Keratinocyte (primary cell): ENCODE data around the gene BTBD3. TPM values are rescaled to one million over a fixed set of nuclear protein-coding genes. Genes with fewer than 3 reads are reported as not detected.
A peak's percentile ranks its signal among the peaks of the same experiment; 100 is the strongest.

Source experiments
- DNase-seq: peaks from one replicate; pipeline ENCODE4 v3.0.0-alpha.2; 2011; ENCODE audit warnings: low read depth, missing footprints, low spot score
- FAIRE-seq: peaks from 2 replicates; lab custom pipeline; 2011; peaks lifted over from hg19 to GRCh38; lab: Jason Lieb, UNC
- H2AFZ ChIP-seq: 2 replicates; pipeline ENCODE4 v1.6.0; 2012; ENCODE audit warnings: low read length, control low read depth, inconsistent platforms; ENCODE audit not compliant: control insufficient read depth
- H3K27ac ChIP-seq: 2 replicates; pipeline ENCODE4 v1.5.1; 2011; ENCODE audit warnings: low read length; ENCODE audit not compliant: control insufficient read depth, insufficient read depth
- H3K27me3 ChIP-seq: 3 replicates; pipeline ENCODE4 v1.6.0; 2011; ENCODE audit warnings: low read length; ENCODE audit not compliant: control insufficient read depth, insufficient read depth; ENCODE audit errors: extremely low read depth
- H3K36me3 ChIP-seq, 2 experiments: 2 replicates in 1 of 2; 3 replicates in 1 of 2; pipeline ENCODE4 v1.5.1; 2011; ENCODE audit warnings: low read length in 2 of 2, mild to moderate bottlenecking in 1 of 2; ENCODE audit not compliant: control insufficient read depth in 2 of 2, insufficient read depth in 2 of 2; ENCODE audit errors: extremely low read depth in 1 of 2
- H3K4me1 ChIP-seq: 3 replicates; pipeline ENCODE4 v1.5.1; 2011; ENCODE audit warnings: low read length; ENCODE audit not compliant: control insufficient read depth, insufficient read depth; ENCODE audit errors: extremely low read depth
- H3K4me2 ChIP-seq: 3 replicates; pipeline ENCODE4 v1.6.0; 2011; ENCODE audit warnings: low read depth, low read length; ENCODE audit not compliant: control insufficient read depth, insufficient read depth; ENCODE audit errors: extremely low read depth
- H3K4me3 ChIP-seq, 3 experiments: fragments of 200-600 bp in 1 of 3; sonication (generic) in 1 of 3; 2 replicates in 2 of 3; 3 replicates in 1 of 3; pipeline ENCODE4 v1.5.1; 2011 to 2016; ENCODE audit warnings: low read length in 3 of 3, mild to moderate bottlenecking in 3 of 3, control low read depth in 2 of 3, inconsistent platforms in 1 of 3, low read depth in 1 of 3, mixed read lengths in 1 of 3, mixed run types in 1 of 3, moderate library complexity in 1 of 3; ENCODE audit not compliant: control insufficient read depth in 2 of 3, insufficient read depth in 2 of 3; ENCODE audit errors: extremely low read depth in 1 of 3
- H3K79me2 ChIP-seq: 2 replicates; pipeline ENCODE4 v1.6.0; 2012; ENCODE audit warnings: low read length; ENCODE audit not compliant: control insufficient read depth, insufficient read depth
- H3K9ac ChIP-seq: 3 replicates; pipeline ENCODE4 v1.6.0; 2011; ENCODE audit warnings: low read length; ENCODE audit not compliant: control insufficient read depth, insufficient read depth; ENCODE audit errors: extremely low read depth
- H3K9me1 ChIP-seq: 3 replicates; pipeline ENCODE4 v1.6.0; 2011; ENCODE audit warnings: low read length; ENCODE audit not compliant: control insufficient read depth, insufficient read depth; ENCODE audit errors: extremely low read depth
- H3K9me3 ChIP-seq: 2 replicates; pipeline ENCODE4 v1.5.1; 2012; ENCODE audit warnings: low read depth, low read length; ENCODE audit not compliant: control insufficient read depth
- H4K20me1 ChIP-seq: 3 replicates; pipeline ENCODE4 v1.6.0; 2011; ENCODE audit warnings: low read length; ENCODE audit not compliant: control insufficient read depth, insufficient read depth; ENCODE audit errors: extremely low read depth
- EZH2 ChIP-seq: IDR thresholded peaks from one replicate; pipeline ENCODE4 v1.6.1; 2012; ENCODE audit warnings: inconsistent platforms, mild to moderate bottlenecking, low read length, moderate library complexity
- dilution Hi-C: fragments of 300-500 bp; cut with MboI; formaldehyde crosslinking; loops from one replicate; pipeline ENCODE4 v1.7.0; 2020; ENCODE audit warnings: low sequenced_read_pairs; ENCODE audit not compliant: extremely low pct_ligation_motif_present
- polyA plus RNA-seq, 5 experiments: library from polyadenylated mRNA; depleted of rRNA in 3 of 5; stranded (reverse) in 3 of 5; stranded (forward) in 1 of 5; unstranded in 1 of 5; fragments of >200 nt; gene quantifications; 1 replicate in 1 of 5; 2 replicates in 3 of 5; 3 replicates in 1 of 5; pipeline versions ENCODE4 v1.2.1 to v1.2.3, GENCODE V29; 2011 to 2012; ENCODE audit warnings: missing spikeins in 2 of 5, low read depth in 1 of 5, low replicate concordance in 1 of 5
- TF ChIP-seq, protein P1 (sequence below), 3 experiments: IDR thresholded peaks in 1 of 3; conservative IDR thresholded peaks in 1 of 3; optimal IDR thresholded peaks in 1 of 3; 2 replicates in 2 of 3; 3 replicates in 1 of 3; pipeline versions ENCODE3 to v1.5.1; 2011; ENCODE audit warnings: low read length in 3 of 3, mild to moderate bottlenecking in 3 of 3, moderate library complexity in 2 of 3, control low read depth in 1 of 3, inconsistent platforms in 1 of 3; ENCODE audit not compliant: insufficient read depth in 2 of 3; ENCODE audit errors: extremely low read depth in 1 of 3

The BTBD3 gene
- polyA plus RNA-seq, 1 donor (not counting 4 experiments of a cell fraction or from before 2014, with no cell fraction given), result 29.5 TPM

DNA sequence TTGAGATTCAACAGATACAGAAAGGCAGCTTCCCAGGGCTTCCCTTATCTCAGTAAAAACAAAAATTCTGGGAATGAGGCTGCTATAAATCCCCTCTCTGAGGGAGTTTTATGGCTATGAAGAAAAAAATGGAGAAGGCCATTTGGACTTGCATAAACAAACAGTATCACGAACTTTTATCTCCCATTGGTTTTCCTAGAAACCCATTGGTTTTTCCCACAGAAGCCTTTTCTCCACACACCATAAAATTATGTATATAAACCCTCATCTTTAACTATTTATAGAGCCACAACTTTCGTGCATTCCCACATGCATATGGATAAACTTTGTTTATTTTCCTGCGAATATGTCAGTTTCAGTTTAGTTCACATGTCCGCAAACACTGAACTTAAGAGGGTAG lies 36.2 kb upstream of the BTBD3 start:
- Histone ChIP-seq H3K9ac (no peak overlapping the region), H4K20me1 (no peaks in the 10 kb centered on the region), H3K4me1 (peaks cover 10% of the 10 kb centered on the region), H3K27ac (no peak overlapping the region), H2AFZ (no peak overlapping the region), H3K27me3 (no peaks in the 10 kb centered on the region), H3K9me1 (no peaks in the 10 kb centered on the region), H3K9me3 (no peaks in the 10 kb centered on the region), H3K79me2 (no peaks in the 10 kb centered on the region), H3K36me3 (no peaks in the 10 kb centered on the region), H3K4me3 (no peak overlapping the region), H3K4me2 (no peak overlapping the region)
- TF ChIP-seq, protein P1, sequence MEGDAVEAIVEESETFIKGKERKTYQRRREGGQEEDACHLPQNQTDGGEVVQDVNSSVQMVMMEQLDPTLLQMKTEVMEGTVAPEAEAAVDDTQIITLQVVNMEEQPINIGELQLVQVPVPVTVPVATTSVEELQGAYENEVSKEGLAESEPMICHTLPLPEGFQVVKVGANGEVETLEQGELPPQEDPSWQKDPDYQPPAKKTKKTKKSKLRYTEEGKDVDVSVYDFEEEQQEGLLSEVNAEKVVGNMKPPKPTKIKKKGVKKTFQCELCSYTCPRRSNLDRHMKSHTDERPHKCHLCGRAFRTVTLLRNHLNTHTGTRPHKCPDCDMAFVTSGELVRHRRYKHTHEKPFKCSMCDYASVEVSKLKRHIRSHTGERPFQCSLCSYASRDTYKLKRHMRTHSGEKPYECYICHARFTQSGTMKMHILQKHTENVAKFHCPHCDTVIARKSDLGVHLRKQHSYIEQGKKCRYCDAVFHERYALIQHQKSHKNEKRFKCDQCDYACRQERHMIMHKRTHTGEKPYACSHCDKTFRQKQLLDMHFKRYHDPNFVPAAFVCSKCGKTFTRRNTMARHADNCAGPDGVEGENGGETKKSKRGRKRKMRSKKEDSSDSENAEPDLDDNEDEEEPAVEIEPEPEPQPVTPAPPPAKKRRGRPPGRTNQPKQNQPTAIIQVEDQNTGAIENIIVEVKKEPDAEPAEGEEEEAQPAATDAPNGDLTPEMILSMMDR (optimal IDR thresholded peaks at IDR 0.05 in 1 of 3, IDR thresholded peaks at IDR 0.05 in 1 of 3, conservative IDR thresholded peaks at IDR 0.05 in 1 of 3; ENCODE audit: extremely low read depth in 1 of 3, insufficient read depth in 2 of 3, low read length in 3 of 3), result no peak
- no peak for TF ChIP-seq EZH2
- FAIRE-seq (no peak), DNase-seq (no peak)
- dilution Hi-C loops, result no loop called here

DNA sequence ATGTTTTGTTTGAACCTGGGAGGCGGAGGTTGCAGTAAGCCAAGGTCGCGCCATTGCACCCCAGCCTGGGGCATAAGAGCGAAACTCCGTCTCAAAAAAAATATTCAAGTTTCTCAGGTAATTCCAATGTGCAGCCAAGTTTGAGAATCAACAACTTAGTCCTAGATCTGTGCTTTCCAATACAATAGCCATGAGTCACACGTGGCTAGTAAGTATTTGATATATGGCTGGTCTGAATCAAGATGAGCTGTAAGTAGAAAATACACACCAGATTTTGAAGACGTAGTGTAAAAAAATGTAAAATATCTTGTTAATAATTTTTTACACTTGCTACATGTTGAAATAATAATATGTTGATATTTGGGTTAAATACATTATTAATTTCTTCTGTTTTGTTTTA lies 35.0 kb upstream of the BTBD3 start:
- Histone ChIP-seq H3K4me3 (no peak overlapping the region), H3K27ac (no peak overlapping the region), H2AFZ (no peak overlapping the region), H3K9me3 (no peaks in the 10 kb centered on the region), H3K9me1 (no peaks in the 10 kb centered on the region), H3K4me2 (no peak overlapping the region), H3K4me1 (peaks cover 10% of the 10 kb centered on the region), H3K36me3 (no peaks in the 10 kb centered on the region), H3K79me2 (no peaks in the 10 kb centered on the region), H4K20me1 (no peaks in the 10 kb centered on the region), H3K9ac (no peak overlapping the region), H3K27me3 (no peaks in the 10 kb centered on the region)
- FAIRE-seq (peak; percentile 51), DNase-seq (no peak)
- dilution Hi-C loops, result no loop called here
- TF ChIP-seq, protein P1 (optimal IDR thresholded peaks at IDR 0.05 in 1 of 3, IDR thresholded peaks at IDR 0.05 in 1 of 3, conservative IDR thresholded peaks at IDR 0.05 in 1 of 3; ENCODE audit: extremely low read depth in 1 of 3, insufficient read depth in 2 of 3, low read length in 3 of 3), result no peak
- no peak for TF ChIP-seq EZH2
